Activated CD8-positive, alpha-beta memory T cell treated with anti-CD3 and anti-CD28 coated beads, Interleukin-2, amount 10 ng/mL, durations not matched to agents 7 days and 5 days (primary cell): ENCODE measurements around the gene LMAN2L. TPM values are rescaled to one million over a fixed set of nuclear protein-coding genes. Genes with fewer than 3 reads are reported as not detected.

Experiments
- ATAC-seq: fragments of 150-1000 bp; cut with Tn5 transposase; one replicate; pipeline ENCODE4 v1.10.0; 2021; ENCODE audit warnings: moderate library complexity
- CTCF ChIA-PET: fragments of 350-600 bp; sonication (Branson Sonifier 250); formaldehyde crosslinking; loops from one replicate; lab custom pipeline; 2021; ENCODE audit warnings: antibody characterized with exemption; lab: Charles Lee
- DNase-seq: peaks from one replicate; pipeline ENCODE4 v3.0.0-alpha.2; 2020
- H3K27ac Mint-ChIP-seq: one replicate; pipeline ENCODE4 v1.8.0; 2021; ENCODE audit warnings: mild to moderate bottlenecking, mixed read lengths
- H3K27me3 Mint-ChIP-seq: one replicate; pipeline ENCODE4 v1.8.0; 2021; ENCODE audit warnings: mixed read lengths
- H3K36me3 Mint-ChIP-seq: one replicate; pipeline ENCODE4 v1.8.0; 2021; ENCODE audit warnings: mild to moderate bottlenecking, mixed read lengths
- H3K4me1 Mint-ChIP-seq: one replicate; pipeline ENCODE4 v1.8.0; 2021; ENCODE audit warnings: mixed read lengths
- H3K4me3 Mint-ChIP-seq: one replicate; pipeline ENCODE4 v1.8.0; 2021; ENCODE audit warnings: mild to moderate bottlenecking, moderate library complexity, mixed read lengths
- H3K9me3 Mint-ChIP-seq: one replicate; pipeline ENCODE4 v1.8.0; 2022; ENCODE audit warnings: low read depth, mixed read lengths
- total RNA-seq, 2 experiments: library from RNA; stranded (reverse); gene quantifications; one replicate each; pipeline ENCODE4 v1.2.3, GENCODE V29; 2021

Gene LMAN2L
- total RNA-seq, 2 experiments from 2014 or later: 7.3 to 7.5 TPM

DNA sequence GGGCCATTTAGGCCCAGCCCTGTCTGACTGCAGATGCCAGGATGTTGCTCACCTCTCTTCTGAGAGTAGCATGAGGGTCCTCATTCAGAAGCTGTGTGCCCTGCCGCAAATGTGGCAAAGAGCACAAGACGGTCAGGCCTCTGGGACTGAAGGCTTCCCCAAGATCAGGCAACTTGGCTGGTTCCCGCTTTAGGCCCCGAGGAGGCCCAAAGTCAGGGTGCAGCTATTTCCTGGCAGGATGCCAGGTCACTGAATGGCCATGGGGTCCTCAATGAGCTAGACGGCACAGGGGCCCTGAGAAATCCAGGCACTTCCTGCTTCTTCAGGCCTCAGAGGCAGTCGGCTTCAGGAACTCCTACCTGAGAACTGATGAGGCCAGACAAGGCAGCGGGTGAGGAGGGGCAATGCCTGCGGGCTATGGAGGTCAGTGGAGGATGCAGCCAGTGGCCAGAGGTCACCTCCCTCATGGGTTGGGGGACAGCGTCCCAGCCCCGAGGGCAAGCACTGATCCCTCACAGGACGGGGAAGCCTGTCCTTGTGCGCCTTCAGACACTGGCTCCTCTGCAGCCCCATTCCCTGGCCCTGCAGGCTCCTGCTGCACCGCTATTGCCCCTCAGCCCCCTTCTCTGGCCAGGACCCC, 44.9 kb downstream of the LMAN2L start:
- Mint-ChIP-seq H3K9me3 (no peaks in the 10 kb centered on the region), H3K4me1 (no peaks in the 10 kb centered on the region), H3K27ac (no peak overlapping the region), H3K27me3 (no peaks in the 10 kb centered on the region), H3K4me3 (no peak overlapping the region), H3K36me3 (no peaks in the 10 kb centered on the region)
- DNase-seq (no peak), ATAC-seq (no peak)
- CTCF ChIA-PET: no interaction called here

DNA sequence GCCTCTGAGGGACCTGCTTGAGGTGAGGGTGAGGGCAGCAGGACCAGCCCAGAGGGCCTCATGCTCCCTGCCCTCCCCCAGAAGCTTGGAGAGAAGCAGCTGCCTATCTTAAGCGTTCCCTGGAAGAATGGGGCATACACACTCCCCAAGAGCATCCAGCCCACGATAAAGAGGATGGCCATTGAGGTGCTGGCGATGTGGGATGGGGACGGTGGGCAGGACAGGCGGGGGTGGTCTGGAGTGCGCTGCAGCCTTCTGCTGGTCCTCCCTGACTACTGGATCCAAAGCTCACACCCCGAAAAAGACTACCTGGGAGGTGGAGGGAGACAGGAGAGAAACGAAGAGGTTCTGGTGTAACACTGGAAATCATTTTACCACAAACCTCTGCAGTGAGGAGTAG, 45.6 kb downstream of the LMAN2L start:
- H3K27ac Mint-ChIP-seq: no peak overlapping the region
- H3K27me3 Mint-ChIP-seq: no peaks in the 10 kb centered on the region
- H3K4me3 Mint-ChIP-seq: no peak overlapping the region
- no peaks in the 10 kb centered on the region for H3K9me3 Mint-ChIP-seq
- ATAC-seq (no peak), DNase-seq (no peak)
- CTCF ChIA-PET: no interaction called here
- H3K4me1 Mint-ChIP-seq: no peaks in the 10 kb centered on the region
- no peaks in the 10 kb centered on the region for H3K36me3 Mint-ChIP-seq

DNA sequence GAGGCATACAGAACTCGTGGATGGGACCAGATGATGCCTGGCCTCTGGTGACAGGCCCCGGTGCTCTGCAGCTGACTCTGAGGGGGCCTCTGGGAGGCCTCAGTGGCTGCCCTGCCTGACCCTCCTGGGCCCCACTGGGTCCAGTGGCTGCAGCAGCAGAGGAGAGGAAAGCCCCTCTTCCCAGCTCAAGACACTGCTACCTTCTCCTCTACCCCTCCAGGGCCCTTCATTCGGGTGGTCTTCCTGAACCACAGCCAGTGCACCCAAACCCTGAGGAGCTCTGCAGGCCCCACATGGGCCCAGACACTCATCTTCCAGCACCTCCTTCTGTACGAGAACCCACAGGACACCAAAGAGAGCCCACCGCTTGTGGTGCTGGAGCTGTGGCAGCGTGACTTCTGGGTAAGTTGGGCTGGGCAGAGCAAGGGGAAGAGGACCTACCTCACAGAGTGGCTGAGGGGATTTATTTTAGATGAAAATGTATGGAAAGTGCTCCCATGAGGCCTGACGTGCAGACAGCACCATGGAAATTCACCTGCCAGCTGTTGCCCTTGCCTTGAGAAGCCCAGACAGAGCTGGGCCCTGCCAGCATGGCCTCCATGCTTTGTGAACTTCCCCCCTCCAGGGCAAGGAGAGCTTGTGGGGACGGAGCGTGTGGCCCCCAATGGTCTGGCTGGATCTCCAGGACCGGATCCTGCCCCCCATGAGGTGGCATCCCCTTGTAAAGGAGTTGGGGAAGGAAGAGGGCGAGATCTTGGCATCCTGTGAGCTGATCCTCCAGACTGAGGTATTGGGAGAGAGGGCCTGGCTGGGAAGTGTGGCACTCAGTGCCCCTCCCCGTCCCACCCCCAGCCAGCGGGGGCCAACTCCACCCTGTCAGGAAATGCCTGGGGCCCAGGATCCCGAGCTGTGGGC, 46.3 kb downstream of the LMAN2L start:
- DNase-seq (no peak), ATAC-seq (no peak)

DNA sequence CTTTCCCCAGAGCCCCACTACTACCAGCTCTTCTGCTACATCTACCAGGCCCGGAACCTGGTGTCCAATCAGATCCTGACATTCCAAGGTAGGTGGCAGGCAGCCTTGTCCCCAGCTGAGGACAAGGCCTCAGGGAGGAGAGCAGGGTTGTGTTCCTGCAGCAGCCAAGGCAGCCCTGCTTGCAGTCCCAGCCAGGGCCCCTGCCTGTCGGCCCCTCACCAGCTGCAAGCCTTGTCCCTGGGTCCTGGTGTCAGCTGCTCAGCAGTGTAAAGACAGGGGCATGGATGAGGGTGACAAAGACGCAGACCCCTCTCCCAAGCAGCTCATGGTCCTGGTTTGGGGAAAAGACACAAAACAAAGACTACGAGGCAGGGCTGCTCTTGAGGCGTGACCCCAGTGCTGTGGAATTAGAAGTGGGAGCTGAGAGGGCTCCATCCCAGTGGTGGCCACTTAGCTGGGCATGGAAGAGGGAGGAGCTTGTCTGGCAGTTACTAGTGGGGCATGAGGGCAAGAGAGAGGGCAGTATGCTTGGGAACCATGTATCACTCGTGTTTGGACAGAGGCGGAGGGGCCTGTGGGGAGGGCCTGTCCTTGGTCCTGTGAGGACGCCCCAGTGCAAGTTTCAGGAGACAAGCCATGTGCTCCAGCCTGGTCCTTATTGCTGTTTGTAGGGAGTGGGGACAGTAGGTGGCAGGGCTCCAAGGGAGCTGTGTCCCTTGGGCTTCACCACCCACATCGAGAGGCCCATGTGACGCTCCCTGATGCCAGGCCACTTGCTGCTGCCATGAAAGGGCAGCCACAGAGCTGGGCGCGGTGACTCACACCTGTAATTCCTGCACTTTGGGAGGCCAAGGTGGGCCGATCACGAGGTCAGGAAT, 47.5 kb downstream of the LMAN2L start:
- no peaks in the 10 kb centered on the region for H3K27me3 Mint-ChIP-seq
- DNase-seq (no peak), ATAC-seq (no peak)
- H3K27ac Mint-ChIP-seq: no peak overlapping the region
- CTCF ChIA-PET: interaction anchor here (1.7 kb wide), 1 partner anchor 9 kb away, joined by 3 read pairs; no protein-coding TSS in a partner anchor
- no peaks in the 10 kb centered on the region for H3K4me1 Mint-ChIP-seq
- H3K9me3 Mint-ChIP-seq: no peaks in the 10 kb centered on the region
- H3K36me3 Mint-ChIP-seq: no peaks in the 10 kb centered on the region
- H3K4me3 Mint-ChIP-seq: no peak overlapping the region

More for the DNA sequence above, 46.3 kb downstream of the LMAN2L start:
- CTCF ChIA-PET: interaction anchor here (1.7 kb wide), 1 partner anchor 8 kb away, joined by 3 read pairs; no protein-coding TSS in a partner anchor
- Mint-ChIP-seq H3K27me3 (no peaks in the 10 kb centered on the region), H3K36me3 (no peaks in the 10 kb centered on the region), H3K4me1 (no peaks in the 10 kb centered on the region), H3K9me3 (no peaks in the 10 kb centered on the region), H3K27ac (no peak overlapping the region), H3K4me3 (no peak overlapping the region)

DNA sequence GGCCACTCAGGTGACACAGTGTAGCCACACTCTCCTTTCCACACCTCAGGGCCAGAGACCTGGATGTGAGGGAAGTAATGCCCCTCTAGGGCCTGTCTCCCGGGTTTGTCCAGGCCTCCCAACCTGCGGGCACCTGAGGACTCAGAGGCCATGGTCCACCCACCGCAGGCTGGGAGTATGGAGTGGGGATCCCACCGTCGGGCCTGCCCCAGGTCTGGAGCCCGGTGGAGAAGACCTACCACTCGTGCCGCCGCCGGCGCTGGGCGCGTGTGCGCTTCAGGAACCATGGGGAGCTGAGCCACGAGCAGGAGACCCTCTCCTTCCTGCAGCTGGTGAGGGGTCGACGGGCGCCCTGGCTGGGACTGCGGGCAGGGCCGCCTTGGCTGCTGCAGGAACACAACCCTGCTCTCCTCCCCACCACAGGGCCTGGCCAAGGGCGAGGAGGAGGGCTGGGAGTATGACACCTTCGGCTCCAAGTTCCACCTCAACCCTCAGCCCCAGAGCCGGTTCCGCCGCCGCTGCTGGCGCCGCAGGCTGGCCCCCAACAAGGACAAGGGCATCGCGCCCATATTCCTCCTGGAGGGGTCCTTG, 48.7 kb downstream of the LMAN2L start:
- no peak for ATAC-seq

DNA sequence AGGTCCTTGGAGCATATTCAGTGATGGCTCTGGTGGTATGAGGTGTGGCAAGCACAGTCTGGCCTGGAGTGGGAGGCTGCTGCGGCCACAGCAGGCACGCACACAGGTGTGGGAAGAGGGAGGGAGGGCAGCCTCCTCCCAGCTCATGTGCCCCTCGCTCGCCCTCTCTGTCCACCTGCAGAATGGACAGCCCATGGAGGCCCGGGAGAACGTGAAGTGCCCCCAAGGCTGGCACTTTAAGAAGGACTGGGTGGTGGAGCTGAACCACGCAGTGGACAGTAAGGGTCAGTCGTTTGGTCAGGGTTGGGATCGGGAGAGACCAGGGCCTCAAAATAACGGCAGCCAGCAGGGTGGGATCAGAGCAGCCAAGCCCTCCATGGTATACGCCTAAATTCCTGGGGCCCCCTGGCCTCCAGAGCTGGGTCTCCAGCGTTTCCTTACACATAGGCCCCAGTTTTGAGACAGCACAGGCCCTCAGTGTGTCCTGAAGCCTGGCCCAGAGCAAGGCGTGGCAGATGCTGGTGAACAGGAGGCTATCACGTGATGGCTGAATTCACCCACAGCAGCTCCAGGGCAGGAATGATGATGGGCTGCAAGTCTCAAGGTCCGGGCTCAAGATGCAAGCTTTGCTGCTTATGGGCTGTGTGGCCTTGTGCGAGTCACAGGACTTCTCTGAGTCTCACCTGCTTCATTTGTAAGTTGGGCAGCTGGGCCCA, 49.4 kb downstream of the LMAN2L start:
- CTCF ChIA-PET: interaction anchor here (1.4 kb wide), 1 partner anchor 70 kb away, joined by 3 read pairs; the partner anchor contains the start of gene CNNM4
- Mint-ChIP-seq H3K4me3 (no peak overlapping the region), H3K9me3 (no peaks in the 10 kb centered on the region), H3K36me3 (no peaks in the 10 kb centered on the region), H3K27ac (no peak overlapping the region), H3K27me3 (no peaks in the 10 kb centered on the region), H3K4me1 (no peaks in the 10 kb centered on the region)
- ATAC-seq (no peak), DNase-seq (no peak)

More for the DNA sequence above, 48.7 kb downstream of the LMAN2L start:
- Mint-ChIP-seq H3K4me3 (no peak overlapping the region), H3K4me1 (no peaks in the 10 kb centered on the region), H3K9me3 (no peaks in the 10 kb centered on the region), H3K27me3 (no peaks in the 10 kb centered on the region), H3K36me3 (no peaks in the 10 kb centered on the region), H3K27ac (no peak overlapping the region)
- no peak for DNase-seq
- CTCF ChIA-PET: interaction anchor here (1.4 kb wide), 1 partner anchor 70 kb away, joined by 3 read pairs; the partner anchor contains the start of gene CNNM4

DNA sequence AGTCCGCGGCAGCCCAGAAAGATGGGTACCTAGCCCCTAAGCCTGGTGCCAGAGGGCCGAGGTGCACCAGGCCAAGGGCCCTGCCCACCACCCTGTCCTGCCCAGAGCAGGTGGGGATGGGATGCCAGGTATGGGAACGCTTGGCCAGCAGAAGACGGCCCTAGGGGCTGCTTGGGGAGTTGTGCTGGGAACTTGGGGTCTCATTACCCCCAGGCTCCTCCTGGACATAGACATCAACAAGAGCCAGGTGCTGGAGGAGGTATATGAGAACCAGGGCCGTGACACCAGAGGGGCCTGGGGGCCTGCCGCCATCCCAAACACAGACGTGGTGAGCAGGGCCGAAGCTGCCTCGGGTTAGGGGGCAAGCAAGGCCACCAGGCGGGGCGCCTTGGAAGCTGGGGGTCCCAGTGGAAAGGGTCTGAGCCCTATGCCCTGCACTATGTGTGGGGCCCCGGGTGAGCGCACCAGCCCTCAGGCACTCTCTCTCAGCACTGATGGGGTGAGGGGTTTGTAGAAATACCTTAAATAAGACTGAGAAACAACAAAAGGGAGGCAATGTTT, 50.4 kb downstream of the LMAN2L start:
- CTCF ChIA-PET: no interaction called here
- no peaks in the 10 kb centered on the region for H3K4me1 Mint-ChIP-seq

DNA sequence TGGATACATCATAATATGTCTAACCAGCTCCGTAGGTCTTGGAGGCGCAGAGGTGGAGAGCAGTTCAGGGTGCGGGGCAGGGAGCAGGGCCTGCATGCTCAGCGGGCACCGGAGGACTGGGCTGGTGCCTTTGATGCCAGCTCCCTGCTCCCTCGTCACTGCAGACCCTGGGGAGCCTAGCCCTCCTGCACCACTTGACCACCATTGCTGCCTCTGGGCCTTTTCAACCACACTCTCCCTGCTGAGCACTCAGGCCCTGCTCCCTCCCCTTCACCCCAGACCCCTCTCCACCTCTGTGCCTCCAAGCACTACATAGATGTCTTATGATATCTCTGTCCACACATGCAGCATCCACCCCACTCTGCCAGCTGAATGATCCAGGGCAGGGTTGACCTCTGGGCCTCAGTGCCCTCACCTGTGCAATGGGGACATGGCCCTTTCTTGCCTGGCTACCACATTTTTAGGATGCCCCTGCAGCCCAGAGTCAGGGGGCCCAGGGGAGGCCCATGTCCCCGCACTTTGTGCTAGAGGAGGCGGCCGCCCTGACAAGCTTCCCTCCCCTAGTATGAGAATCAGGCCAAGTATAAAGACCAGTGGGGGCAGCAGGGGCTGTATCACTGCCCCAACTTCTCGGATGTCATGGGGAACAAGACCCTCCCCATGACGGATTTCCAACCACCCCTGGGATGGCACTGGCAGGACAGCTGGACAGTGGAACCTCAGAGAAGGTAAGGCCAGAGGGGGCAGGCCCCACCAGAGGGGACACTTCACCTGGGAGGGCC, 51.0 kb downstream of the LMAN2L start:
- H3K4me3 Mint-ChIP-seq: no peak overlapping the region
- CTCF ChIA-PET: no interaction called here
- no peaks in the 10 kb centered on the region for H3K27me3 Mint-ChIP-seq
- no peaks in the 10 kb centered on the region for H3K9me3 Mint-ChIP-seq
- DNase-seq (no peak), ATAC-seq (no peak)
- H3K36me3 Mint-ChIP-seq: no peaks in the 10 kb centered on the region
- no peak overlapping the region for H3K27ac Mint-ChIP-seq
- H3K4me1 Mint-ChIP-seq: no peaks in the 10 kb centered on the region

More for the DNA sequence above, 50.4 kb downstream of the LMAN2L start:
- Mint-ChIP-seq H3K4me3 (no peak overlapping the region), H3K27me3 (no peaks in the 10 kb centered on the region), H3K36me3 (no peaks in the 10 kb centered on the region), H3K9me3 (no peaks in the 10 kb centered on the region), H3K27ac (no peak overlapping the region)
- DNase-seq (no peak), ATAC-seq (no peak)

DNA sequence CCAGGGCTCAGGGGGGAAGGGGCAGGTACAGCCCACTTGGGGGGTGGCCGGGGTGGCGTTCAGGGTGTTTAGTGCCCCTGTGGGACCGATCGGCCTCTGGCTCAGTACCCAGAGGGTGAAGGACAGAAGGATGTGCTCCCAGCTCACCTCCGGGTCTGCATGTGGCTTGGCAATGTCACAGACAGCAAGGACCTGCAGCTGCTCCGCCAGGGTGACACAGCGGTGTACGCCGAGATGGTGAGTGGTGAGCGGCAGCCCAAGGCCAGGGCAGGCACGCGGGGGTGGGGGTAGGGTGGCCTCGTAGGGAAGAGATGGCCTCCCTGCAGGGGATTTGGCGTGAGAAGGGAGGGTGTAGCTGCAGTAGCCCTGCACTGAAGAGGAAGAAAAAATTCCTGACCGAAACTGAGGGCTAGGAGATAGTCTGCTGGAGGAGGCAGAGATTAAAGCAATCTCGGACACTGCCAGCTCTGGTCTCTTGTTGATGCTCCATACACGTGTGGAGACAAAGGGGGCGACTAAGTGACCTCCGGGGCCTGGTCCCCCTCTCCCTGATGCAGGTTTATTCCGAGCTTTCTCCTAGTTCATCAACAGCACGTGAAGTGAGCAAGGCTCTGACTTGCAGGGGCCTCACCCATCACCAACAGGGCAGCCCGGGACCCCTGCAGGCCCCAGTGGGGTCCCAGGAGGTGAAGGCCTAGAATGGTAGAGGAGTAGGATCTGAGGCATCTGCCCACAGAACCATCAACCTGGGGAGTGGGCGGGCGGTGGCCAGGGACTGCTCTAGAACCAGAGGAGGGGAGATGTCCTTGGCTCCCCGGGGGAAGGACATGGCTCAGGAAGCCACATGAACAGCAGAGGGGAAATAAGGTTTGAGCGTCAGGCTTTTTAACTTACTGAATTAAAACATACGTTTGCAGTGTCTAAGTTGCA, 51.9 kb downstream of the LMAN2L start:
- Mint-ChIP-seq H3K4me1 (no peaks in the 10 kb centered on the region), H3K9me3 (no peaks in the 10 kb centered on the region), H3K27me3 (no peaks in the 10 kb centered on the region), H3K27ac (peak overlapping the region; percentile 11), H3K4me3 (no peak overlapping the region), H3K36me3 (no peaks in the 10 kb centered on the region)
- no peak for DNase-seq
- CTCF ChIA-PET: no interaction called here
- no peak for ATAC-seq

DNA sequence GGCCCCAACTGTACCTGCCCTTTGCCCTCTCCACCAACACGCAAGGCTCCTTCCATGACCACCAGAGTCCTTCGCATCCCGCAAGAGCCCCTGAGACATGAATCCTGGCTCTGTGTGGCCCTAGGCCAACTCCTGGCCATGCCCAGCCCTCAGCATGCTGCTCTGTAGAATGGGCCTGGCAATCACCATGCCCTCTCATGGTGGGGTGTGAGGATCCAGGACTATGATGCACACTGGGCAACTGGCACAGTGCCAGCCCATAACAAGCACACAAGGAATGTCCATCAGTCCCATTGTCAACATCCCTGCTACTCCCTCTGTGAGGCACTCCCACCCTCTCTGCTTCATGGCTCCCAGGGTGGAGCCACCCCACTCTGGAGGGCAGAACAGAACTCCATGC, 52.6 kb downstream of the LMAN2L start:
- H3K4me1 Mint-ChIP-seq: no peaks in the 10 kb centered on the region
- no peaks in the 10 kb centered on the region for H3K27me3 Mint-ChIP-seq
- H3K27ac Mint-ChIP-seq: no peak overlapping the region
- H3K9me3 Mint-ChIP-seq: no peaks in the 10 kb centered on the region
- no peak overlapping the region for H3K4me3 Mint-ChIP-seq
- ATAC-seq: no peak
- H3K36me3 Mint-ChIP-seq: no peaks in the 10 kb centered on the region
- CTCF ChIA-PET: no interaction called here
- no peak for DNase-seq
